ENCODE data around the gene PAQR3. TPM values are rescaled to one million over a fixed set of nuclear protein-coding genes. Genes with fewer than 3 reads are reported as not detected.

PAQR3 gene
- total RNA-seq, 2 experiments from 2014 or later: 10.2 to 11.4 TPM

DNA sequence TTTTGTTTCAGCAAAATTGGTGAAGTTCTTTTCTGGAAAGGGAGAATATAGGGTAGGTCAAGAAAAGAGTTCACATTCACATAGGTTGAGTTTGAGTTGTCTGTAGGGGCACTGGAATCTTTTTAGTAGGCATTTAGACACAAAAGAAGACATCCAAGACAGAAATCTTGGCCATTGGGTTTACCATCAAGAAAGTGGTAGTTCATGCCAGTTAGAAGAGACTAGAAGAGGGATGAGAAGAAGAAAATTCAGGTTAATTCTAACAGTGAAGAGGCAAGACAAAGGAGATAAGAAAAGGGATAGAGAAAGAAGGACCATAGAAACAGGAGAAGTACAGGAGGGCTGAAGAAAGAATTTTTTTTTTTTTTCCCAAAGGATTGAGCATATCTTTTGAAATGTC lies 39.9 kb downstream of the PAQR3 start:
- intact Hi-C loops (cut with micrococcal nuclease): no loop called here
- DNase-seq (no peak), ATAC-seq (no peak)
- Mint-ChIP-seq H3K4me3 (no peak overlapping the region), H3K4me1 (ENCODE audit: low read depth) (peaks cover 4% of the 10 kb centered on the region), H3K27me3 (no peaks in the 10 kb centered on the region), H3K9me3 (no peaks in the 10 kb centered on the region), H3K36me3 (ENCODE audit: low read depth) (peaks cover 3% of the 10 kb centered on the region), H3K27ac (no peak overlapping the region)
- TF ChIP-seq CTCF (IDR thresholded peaks at IDR 0.05): no peak
- POLR2A ChIA-PET: no interaction called here
- CTCF ChIA-PET: no interaction called here

DNA sequence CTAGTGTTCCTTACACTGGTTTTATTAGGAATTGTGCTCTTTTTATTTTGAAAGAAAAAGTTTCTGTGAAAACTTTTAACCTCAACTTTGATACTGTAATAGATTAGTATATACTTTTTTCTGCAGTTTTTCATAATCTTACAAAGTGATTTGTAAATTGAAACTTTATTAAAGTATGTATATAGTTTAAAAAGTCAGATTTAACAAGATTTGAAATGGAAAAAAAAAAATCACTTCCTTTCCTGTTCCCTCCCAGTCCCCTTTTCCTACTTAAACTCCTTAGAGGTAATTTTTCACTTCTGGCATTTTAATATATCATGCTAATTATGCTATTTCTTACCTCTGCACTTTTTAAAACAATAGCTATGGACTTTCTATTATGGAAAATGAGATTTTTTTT lies 49.3 kb downstream of the PAQR3 start:
- Mint-ChIP-seq H3K36me3 (ENCODE audit: low read depth) (peaks cover 10% of the 10 kb centered on the region), H3K27me3 (no peaks in the 10 kb centered on the region), H3K4me3 (no peak overlapping the region), H3K4me1 (ENCODE audit: low read depth) (no peaks in the 10 kb centered on the region), H3K9me3 (no peaks in the 10 kb centered on the region), H3K27ac (no peak overlapping the region)
- ChIA-PET CTCF (no interaction called here), POLR2A (no interaction called here)
- DNase-seq (no peak), ATAC-seq (no peak)
- intact Hi-C loops (cut with micrococcal nuclease): no loop called here
- no peak for TF ChIP-seq CTCF (IDR thresholded peaks at IDR 0.05)

DNA sequence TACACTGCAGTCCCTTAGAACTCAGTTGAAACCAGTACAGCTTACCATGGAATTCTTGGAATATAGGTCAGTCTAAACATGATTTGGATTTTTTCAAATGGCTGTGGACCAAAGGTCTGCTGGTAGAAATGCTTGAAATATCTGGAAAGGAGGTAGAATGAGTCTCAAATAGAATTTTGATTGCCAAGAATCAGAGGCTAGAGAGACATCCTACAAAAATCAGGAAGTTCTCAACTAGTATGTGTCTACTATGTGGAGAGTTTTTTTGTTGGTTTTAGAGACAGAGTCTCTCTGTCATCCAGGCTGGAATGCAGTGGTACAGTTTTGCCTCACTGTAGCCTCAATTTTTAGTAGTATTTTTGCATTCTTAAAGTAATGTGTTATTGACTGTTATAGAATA lies 53.6 kb downstream of the PAQR3 start:
- H3K27me3 Mint-ChIP-seq: no peaks in the 10 kb centered on the region
- H3K9me3 Mint-ChIP-seq: no peaks in the 10 kb centered on the region
- ATAC-seq (no peak), DNase-seq (no peak)
- TF ChIP-seq CTCF (IDR thresholded peaks at IDR 0.05): no peak
- H3K4me1 Mint-ChIP-seq (ENCODE audit: low read depth): no peaks in the 10 kb centered on the region
- ChIA-PET CTCF (no interaction called here), POLR2A (no interaction called here)
- H3K4me3 Mint-ChIP-seq: no peak overlapping the region
- intact Hi-C loops (cut with micrococcal nuclease): no loop called here
- H3K27ac Mint-ChIP-seq: no peak overlapping the region
- peaks cover 5% of the 10 kb centered on the region for H3K36me3 Mint-ChIP-seq (ENCODE audit: low read depth)

DNA sequence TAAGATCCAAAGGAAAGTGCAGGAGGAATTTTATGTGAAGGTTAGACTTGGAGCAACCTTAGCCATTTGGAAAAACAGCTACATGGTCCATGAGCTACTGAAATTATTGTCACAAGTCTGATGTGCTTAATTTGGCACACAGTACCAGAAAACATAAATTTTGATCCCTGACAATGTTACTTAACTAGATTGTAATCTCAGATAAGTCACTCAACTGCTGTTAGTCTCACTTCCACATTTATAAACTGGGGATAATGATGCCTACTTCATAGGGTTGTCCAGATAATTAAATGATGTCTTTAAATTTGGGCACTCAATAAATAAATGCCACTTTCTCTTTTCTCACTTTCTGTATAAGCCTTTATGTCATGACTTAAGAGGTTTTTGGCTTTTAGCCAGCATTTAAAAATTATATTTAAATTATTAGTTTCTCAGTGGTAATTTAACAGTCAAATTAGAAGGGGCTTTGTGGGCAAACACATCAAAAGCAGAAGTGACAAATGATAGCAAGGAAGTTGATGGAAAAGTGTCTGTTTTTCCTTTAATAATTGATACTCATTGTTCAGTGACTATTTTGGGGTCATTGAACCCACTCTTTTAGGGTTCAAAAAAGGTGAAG lies 58.3 kb downstream of the PAQR3 start:
- Mint-ChIP-seq H3K27ac (no peak overlapping the region), H3K4me1 (ENCODE audit: low read depth) (no peaks in the 10 kb centered on the region), H3K27me3 (no peaks in the 10 kb centered on the region), H3K9me3 (no peaks in the 10 kb centered on the region), H3K4me3 (no peak overlapping the region), H3K36me3 (ENCODE audit: low read depth) (peaks cover 1% of the 10 kb centered on the region)
- ATAC-seq (no peak), DNase-seq (no peak)
- intact Hi-C loops (cut with micrococcal nuclease): no loop called here
- no peak for TF ChIP-seq CTCF (IDR thresholded peaks at IDR 0.05)
- POLR2A ChIA-PET: no interaction called here
- CTCF ChIA-PET: interaction anchor here (1.2 kb wide), 1 partner anchor 271 kb away, joined by 3 read pairs; no protein-coding TSS in a partner anchor

GRCh38 chr4:78878031-78878430 lies 61.2 kb downstream of the PAQR3 start:
- H3K9me3 Mint-ChIP-seq: no peaks in the 10 kb centered on the region
- TF ChIP-seq CTCF (IDR thresholded peaks at IDR 0.05): no peak
- no peak overlapping the region for H3K4me3 Mint-ChIP-seq
- H3K4me1 Mint-ChIP-seq (ENCODE audit: low read depth): no peaks in the 10 kb centered on the region
- CTCF ChIA-PET: no interaction called here
- POLR2A ChIA-PET: no interaction called here
- ATAC-seq: no peak
- intact Hi-C loops (cut with micrococcal nuclease): no loop called here
- no peaks in the 10 kb centered on the region for H3K27me3 Mint-ChIP-seq
- DNase-seq: no peak
- peaks cover 6% of the 10 kb centered on the region for H3K36me3 Mint-ChIP-seq (ENCODE audit: low read depth)
- H3K27ac Mint-ChIP-seq: no peak overlapping the region

All from activated CD8-positive, alpha-beta T cell treated with anti-CD3 and anti-CD28 coated beads for 36 hours (primary cell).